Osteocyte (in vitro differentiated cells): ENCODE data around the gene POLD1. TPM values are rescaled to one million over a fixed set of nuclear protein-coding genes. Genes with fewer than 3 reads are reported as not detected.
"Not testable (repeated sequence)": the region's sequence is repeated elsewhere in the genome, so short reads cannot be mapped to it uniquely, and the experiment has no call there.

Source experiments
- DNase-seq: peaks from one replicate; pipeline ENCODE4 v3.0.0; 2021; ENCODE audit warnings: mixed read lengths; ENCODE audit not compliant: unreplicated experiment; ENCODE audit errors: extremely low spot score
- H3K27ac Mint-ChIP-seq: one replicate; pipeline ENCODE4 v1.8.0; 2021; ENCODE audit warnings: mild to moderate bottlenecking, mixed read lengths; ENCODE audit not compliant: unreplicated experiment
- H3K27me3 Mint-ChIP-seq: one replicate; pipeline ENCODE4 v1.8.0; 2021; ENCODE audit warnings: mixed read lengths; ENCODE audit not compliant: unreplicated experiment
- H3K36me3 Mint-ChIP-seq: one replicate; pipeline ENCODE4 v1.8.0; 2021; ENCODE audit warnings: mixed read lengths; ENCODE audit not compliant: unreplicated experiment
- H3K4me1 Mint-ChIP-seq: one replicate; pipeline ENCODE4 v1.8.0; 2021; ENCODE audit warnings: mixed read lengths; ENCODE audit not compliant: unreplicated experiment
- H3K4me3 Mint-ChIP-seq: one replicate; pipeline ENCODE4 v1.8.0; 2021; ENCODE audit warnings: mild to moderate bottlenecking, moderate library complexity, mixed read lengths; ENCODE audit not compliant: unreplicated experiment
- H3K9me3 Mint-ChIP-seq: one replicate; pipeline ENCODE4 v1.8.0; 2021; ENCODE audit warnings: mixed read lengths; ENCODE audit not compliant: unreplicated experiment
- total RNA-seq: library from RNA; stranded (reverse); gene quantifications from 2 replicates; pipeline ENCODE4 v1.2.1, GENCODE V29; 2021
- TF ChIP-seq, protein P1 (sequence below): fragments of 200-600 bp; sonication (generic); IDR thresholded peaks from 2 replicates; pipeline ENCODE4 v1.5.0; 2021; ENCODE audit warnings: antibody characterized with exemption, mild to moderate bottlenecking, moderate library complexity

Gene POLD1
- total RNA-seq, 1 donor from 2014 or later: 19.6 TPM

- TF ChIP-seq, protein P1, sequence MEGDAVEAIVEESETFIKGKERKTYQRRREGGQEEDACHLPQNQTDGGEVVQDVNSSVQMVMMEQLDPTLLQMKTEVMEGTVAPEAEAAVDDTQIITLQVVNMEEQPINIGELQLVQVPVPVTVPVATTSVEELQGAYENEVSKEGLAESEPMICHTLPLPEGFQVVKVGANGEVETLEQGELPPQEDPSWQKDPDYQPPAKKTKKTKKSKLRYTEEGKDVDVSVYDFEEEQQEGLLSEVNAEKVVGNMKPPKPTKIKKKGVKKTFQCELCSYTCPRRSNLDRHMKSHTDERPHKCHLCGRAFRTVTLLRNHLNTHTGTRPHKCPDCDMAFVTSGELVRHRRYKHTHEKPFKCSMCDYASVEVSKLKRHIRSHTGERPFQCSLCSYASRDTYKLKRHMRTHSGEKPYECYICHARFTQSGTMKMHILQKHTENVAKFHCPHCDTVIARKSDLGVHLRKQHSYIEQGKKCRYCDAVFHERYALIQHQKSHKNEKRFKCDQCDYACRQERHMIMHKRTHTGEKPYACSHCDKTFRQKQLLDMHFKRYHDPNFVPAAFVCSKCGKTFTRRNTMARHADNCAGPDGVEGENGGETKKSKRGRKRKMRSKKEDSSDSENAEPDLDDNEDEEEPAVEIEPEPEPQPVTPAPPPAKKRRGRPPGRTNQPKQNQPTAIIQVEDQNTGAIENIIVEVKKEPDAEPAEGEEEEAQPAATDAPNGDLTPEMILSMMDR: no peak
- Mint-ChIP-seq H3K9me3 (peaks cover 11% of the 10 kb centered on the region), H3K27ac (no peak overlapping the region), H3K36me3 (no peaks in the 10 kb centered on the region), H3K4me3 (no peak overlapping the region), H3K4me1 (no peaks in the 10 kb centered on the region), H3K27me3 (no peaks in the 10 kb centered on the region)
- no peak for DNase-seq
Measured at GRCh38 chr19:50344661-50345318, 39.4 kb upstream of the POLD1 start.

GRCh38 chr19:50347089-50347581, 37.0 kb upstream of the POLD1 start:
- not testable (repeated sequence) for H3K36me3 Mint-ChIP-seq, H3K9me3 Mint-ChIP-seq, H3K4me1 Mint-ChIP-seq, DNase-seq, H3K27ac Mint-ChIP-seq, H3K27me3 Mint-ChIP-seq, H3K4me3 Mint-ChIP-seq

- Mint-ChIP-seq H3K4me3 (no peak overlapping the region), H3K27me3 (no peaks in the 10 kb centered on the region), H3K27ac (no peak overlapping the region), H3K9me3 (peaks cover 4% of the 10 kb centered on the region), H3K4me1 (no peaks in the 10 kb centered on the region), H3K36me3 (no peaks in the 10 kb centered on the region)
- TF ChIP-seq, protein P1: no peak
- no peak for DNase-seq
Measured at GRCh38 chr19:50349277-50350057, 34.7 kb upstream of the POLD1 start.

DNA sequence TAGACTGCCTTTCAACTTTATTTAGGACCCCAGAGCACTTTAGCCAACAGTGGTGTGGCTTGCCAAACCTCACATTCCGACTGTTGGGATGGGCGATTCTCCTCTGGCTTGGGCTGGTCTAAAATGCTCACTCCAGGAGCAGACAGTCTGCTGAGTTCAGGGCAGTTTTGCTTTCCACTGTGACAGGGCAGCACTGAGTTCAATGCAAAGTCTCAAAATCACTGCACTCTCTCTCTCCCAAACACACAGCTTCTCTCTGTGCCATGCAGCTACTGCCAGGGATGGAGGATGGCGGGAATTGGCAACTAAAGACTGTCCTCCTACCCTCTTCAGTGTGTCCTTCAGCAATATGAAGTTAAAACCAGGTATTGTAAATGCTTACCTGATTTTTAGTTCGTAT, 31.9 kb upstream of the POLD1 start:
- Mint-ChIP-seq H3K27ac (no peak overlapping the region), H3K4me1 (no peaks in the 10 kb centered on the region), H3K4me3 (no peak overlapping the region), H3K36me3 (no peaks in the 10 kb centered on the region), H3K27me3 (no peaks in the 10 kb centered on the region), H3K9me3 (no peaks in the 10 kb centered on the region)
- DNase-seq: no peak
- TF ChIP-seq, protein P1: no peak

DNA sequence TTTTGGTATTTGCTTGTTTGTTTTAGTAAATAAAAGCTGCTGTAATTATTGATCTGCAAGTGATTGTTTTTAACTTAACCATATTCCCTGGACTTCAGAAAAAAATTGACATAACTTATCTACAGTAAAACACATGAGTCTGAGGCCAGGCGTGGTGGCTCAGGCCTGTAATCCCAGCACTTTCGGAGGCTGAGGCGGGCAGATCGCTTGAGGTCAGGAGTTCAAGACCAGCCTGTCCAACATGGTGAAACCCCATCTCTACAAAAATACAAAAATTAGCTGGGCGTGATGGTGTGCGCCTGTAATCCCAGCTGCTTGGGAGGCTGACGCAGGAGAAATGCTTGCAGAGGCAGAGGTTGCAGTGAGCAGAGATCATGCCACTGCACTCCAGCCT, 30.7 kb upstream of the POLD1 start:
- not testable (repeated sequence) for DNase-seq, H3K4me3 Mint-ChIP-seq, H3K36me3 Mint-ChIP-seq

GRCh38 chr19:50356691-50357177, 27.4 kb upstream of the POLD1 start:
- H3K4me3 Mint-ChIP-seq: no peak overlapping the region
- H3K27me3 Mint-ChIP-seq: no peaks in the 10 kb centered on the region
- TF ChIP-seq, protein P1: no peak
- no peaks in the 10 kb centered on the region for H3K36me3 Mint-ChIP-seq
- H3K4me1 Mint-ChIP-seq: no peaks in the 10 kb centered on the region
- H3K9me3 Mint-ChIP-seq: no peaks in the 10 kb centered on the region
- DNase-seq: no peak
- H3K27ac Mint-ChIP-seq: no peak overlapping the region

More for the DNA sequence above, 30.7 kb upstream of the POLD1 start:
- not testable (repeated sequence) for H3K27ac Mint-ChIP-seq, H3K9me3 Mint-ChIP-seq, H3K27me3 Mint-ChIP-seq, H3K4me1 Mint-ChIP-seq
